ENCODE results near the gene MAP2K4. TPM values are rescaled to one million over a fixed set of nuclear protein-coding genes. Genes with fewer than 3 reads are reported as not detected.

Gene MAP2K4
- total RNA-seq, 1 donor from 2014 or later: 36.5 TPM

DNA sequence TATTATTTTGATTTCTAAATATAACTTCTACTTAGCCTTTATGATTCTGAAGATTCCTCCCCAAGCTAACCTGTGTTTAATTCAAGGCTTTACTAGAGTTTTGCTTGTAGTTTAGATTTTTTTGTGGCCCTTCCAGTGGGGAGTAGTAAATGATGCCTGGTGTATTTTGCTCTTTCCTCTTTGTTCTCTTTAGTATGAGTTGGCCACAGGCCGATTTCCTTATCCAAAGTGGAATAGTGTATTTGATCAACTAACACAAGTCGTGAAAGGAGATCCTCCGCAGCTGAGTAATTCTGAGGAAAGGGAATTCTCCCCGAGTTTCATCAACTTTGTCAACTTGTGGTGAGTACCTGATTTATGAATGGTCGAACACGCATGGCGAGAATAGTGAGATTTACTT, 108.3 kb downstream of the MAP2K4 start:
- Mint-ChIP-seq H3K36me3 (ENCODE audit: low read depth, unreplicated experiment) (peaks cover 25% of the 10 kb centered on the region), H3K9me3 (ENCODE audit: unreplicated experiment) (no peaks in the 10 kb centered on the region), H3K27ac (ENCODE audit: unreplicated experiment) (no peak overlapping the region), H3K4me3 (ENCODE audit: unreplicated experiment) (no peak overlapping the region), H3K4me1 (ENCODE audit: unreplicated experiment) (no peaks in the 10 kb centered on the region), H3K27me3 (ENCODE audit: unreplicated experiment) (no peaks in the 10 kb centered on the region)
- TF ChIP-seq, protein P1, sequence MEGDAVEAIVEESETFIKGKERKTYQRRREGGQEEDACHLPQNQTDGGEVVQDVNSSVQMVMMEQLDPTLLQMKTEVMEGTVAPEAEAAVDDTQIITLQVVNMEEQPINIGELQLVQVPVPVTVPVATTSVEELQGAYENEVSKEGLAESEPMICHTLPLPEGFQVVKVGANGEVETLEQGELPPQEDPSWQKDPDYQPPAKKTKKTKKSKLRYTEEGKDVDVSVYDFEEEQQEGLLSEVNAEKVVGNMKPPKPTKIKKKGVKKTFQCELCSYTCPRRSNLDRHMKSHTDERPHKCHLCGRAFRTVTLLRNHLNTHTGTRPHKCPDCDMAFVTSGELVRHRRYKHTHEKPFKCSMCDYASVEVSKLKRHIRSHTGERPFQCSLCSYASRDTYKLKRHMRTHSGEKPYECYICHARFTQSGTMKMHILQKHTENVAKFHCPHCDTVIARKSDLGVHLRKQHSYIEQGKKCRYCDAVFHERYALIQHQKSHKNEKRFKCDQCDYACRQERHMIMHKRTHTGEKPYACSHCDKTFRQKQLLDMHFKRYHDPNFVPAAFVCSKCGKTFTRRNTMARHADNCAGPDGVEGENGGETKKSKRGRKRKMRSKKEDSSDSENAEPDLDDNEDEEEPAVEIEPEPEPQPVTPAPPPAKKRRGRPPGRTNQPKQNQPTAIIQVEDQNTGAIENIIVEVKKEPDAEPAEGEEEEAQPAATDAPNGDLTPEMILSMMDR (IDR thresholded peaks at IDR 0.05; ENCODE audit: unreplicated experiment): no peak
- no peak for DNase-seq (ENCODE audit: low spot score)

DNA sequence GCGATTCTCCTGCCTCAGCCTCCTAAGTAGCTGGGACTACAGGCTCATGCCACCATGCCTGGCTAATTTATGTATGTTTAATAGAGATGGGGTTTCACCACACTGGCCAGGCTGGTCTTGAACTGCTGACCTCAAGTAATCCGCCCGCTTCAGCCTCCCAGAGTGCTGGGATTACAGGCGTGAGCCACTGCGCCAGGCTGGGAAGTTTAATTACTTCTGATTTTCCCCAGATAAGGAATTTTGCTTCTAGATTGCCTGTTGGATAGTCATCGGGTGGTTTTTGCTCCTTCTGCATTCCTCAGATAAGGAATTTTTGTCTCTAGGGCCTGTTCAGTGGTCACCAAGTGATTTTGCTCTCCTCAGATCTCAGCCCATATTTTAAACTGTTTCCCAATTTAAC, 112.5 kb downstream of the MAP2K4 start:
- Mint-ChIP-seq H3K4me3 (ENCODE audit: unreplicated experiment) (no peak overlapping the region), H3K36me3 (ENCODE audit: low read depth, unreplicated experiment) (peaks cover 16% of the 10 kb centered on the region)
- no peak for DNase-seq (ENCODE audit: low spot score)

DNA sequence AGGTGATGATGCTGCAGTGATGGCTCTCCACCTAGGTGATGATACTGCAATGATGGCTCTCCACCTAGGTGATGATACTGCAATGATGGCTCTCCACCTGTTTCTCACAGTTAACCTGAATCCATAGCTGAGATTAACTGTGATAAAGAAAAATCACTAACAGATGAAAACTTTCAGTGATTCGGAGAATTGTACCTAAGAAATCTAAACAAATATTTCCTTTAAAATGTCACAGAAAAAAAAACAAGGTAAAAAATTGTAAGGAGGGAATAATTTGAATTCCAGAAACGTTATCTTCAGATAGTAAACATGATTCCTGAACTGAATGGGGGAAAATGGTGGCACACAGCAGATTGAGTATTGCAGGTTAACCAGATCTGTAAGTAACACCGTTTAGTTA, 113.4 kb downstream of the MAP2K4 start:
- TF ChIP-seq, protein P1 (IDR thresholded peaks at IDR 0.05; ENCODE audit: unreplicated experiment): no peak
- Mint-ChIP-seq H3K36me3 (ENCODE audit: low read depth, unreplicated experiment) (peaks cover 14% of the 10 kb centered on the region), H3K27ac (ENCODE audit: unreplicated experiment) (no peak overlapping the region), H3K27me3 (ENCODE audit: unreplicated experiment) (no peaks in the 10 kb centered on the region), H3K4me3 (ENCODE audit: unreplicated experiment) (no peak overlapping the region), H3K9me3 (ENCODE audit: unreplicated experiment) (no peaks in the 10 kb centered on the region), H3K4me1 (ENCODE audit: unreplicated experiment) (no peaks in the 10 kb centered on the region)
- no peak for DNase-seq (ENCODE audit: low spot score)

More for the DNA sequence above, 112.5 kb downstream of the MAP2K4 start:
- TF ChIP-seq, protein P1 (IDR thresholded peaks at IDR 0.05; ENCODE audit: unreplicated experiment): no peak
- H3K27me3 Mint-ChIP-seq (ENCODE audit: unreplicated experiment): no peaks in the 10 kb centered on the region
- no peaks in the 10 kb centered on the region for H3K9me3 Mint-ChIP-seq (ENCODE audit: unreplicated experiment)
- no peak overlapping the region for H3K27ac Mint-ChIP-seq (ENCODE audit: unreplicated experiment)
- H3K4me1 Mint-ChIP-seq (ENCODE audit: unreplicated experiment): no peaks in the 10 kb centered on the region

DNA sequence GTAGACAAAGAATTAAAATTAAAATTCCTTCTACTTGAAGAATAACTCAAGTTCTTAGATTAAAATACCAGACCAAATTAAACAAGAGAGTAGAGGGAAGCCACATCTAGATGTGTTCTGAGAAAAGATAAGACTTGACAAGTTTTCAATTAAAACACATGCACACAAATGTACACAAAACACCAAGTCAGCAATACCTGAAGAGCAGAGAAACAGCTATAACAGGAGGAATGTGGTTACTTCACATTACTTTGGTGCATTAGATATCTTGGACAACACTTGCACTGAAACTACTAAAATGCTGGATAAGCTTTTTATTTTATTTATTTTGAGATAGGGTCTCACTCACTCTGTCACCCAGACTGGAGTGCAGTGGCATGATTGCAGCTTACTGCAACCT, 113.9 kb downstream of the MAP2K4 start:
- Mint-ChIP-seq H3K4me3 (ENCODE audit: unreplicated experiment) (no peak overlapping the region), H3K4me1 (ENCODE audit: unreplicated experiment) (no peaks in the 10 kb centered on the region), H3K27me3 (ENCODE audit: unreplicated experiment) (no peaks in the 10 kb centered on the region), H3K9me3 (ENCODE audit: unreplicated experiment) (no peaks in the 10 kb centered on the region), H3K36me3 (ENCODE audit: low read depth, unreplicated experiment) (peaks cover 12% of the 10 kb centered on the region), H3K27ac (ENCODE audit: unreplicated experiment) (no peak overlapping the region)
- TF ChIP-seq, protein P1 (IDR thresholded peaks at IDR 0.05; ENCODE audit: unreplicated experiment): no peak
- DNase-seq (ENCODE audit: low spot score): no peak

DNA sequence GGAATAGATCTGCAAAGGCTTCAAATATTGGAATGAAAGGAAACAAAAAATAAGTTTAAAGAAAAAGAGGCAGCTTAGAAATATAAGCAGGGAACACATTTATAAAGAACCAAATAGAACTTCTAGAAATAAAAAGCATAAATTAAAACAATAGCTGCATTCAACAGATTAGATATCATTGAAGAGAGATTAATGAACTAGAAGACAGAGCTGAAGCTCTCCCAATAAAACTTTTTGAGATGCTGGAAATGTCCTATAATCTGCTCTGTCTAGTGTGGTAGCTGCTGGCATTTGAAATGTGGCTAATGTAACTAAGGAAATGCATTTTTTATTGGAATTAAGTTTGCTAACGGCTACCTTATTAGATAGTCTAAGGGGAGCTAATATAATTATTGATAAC, 115.6 kb downstream of the MAP2K4 start:
- Mint-ChIP-seq H3K27me3 (ENCODE audit: unreplicated experiment) (no peaks in the 10 kb centered on the region), H3K9me3 (ENCODE audit: unreplicated experiment) (no peaks in the 10 kb centered on the region), H3K27ac (ENCODE audit: unreplicated experiment) (no peak overlapping the region), H3K36me3 (ENCODE audit: low read depth, unreplicated experiment) (peaks cover 8% of the 10 kb centered on the region), H3K4me3 (ENCODE audit: unreplicated experiment) (no peak overlapping the region), H3K4me1 (ENCODE audit: unreplicated experiment) (no peaks in the 10 kb centered on the region)
- DNase-seq (ENCODE audit: low spot score): no peak
- TF ChIP-seq, protein P1 (IDR thresholded peaks at IDR 0.05; ENCODE audit: unreplicated experiment): no peak

All from endothelial cell (in vitro differentiated cells).